ENCODE results near the gene F8. TPM values are rescaled to one million over a fixed set of nuclear protein-coding genes. Genes with fewer than 3 reads are reported as not detected.

The F8 gene
- total RNA-seq (2012; rRNA removed), result 3.9 and 4.3 TPM in 2 replicates

- Histone ChIP-seq H3K4me2 (ENCODE audit: low read length) (no peak within 1 kb of the TSS), H3K4me3 (ENCODE audit: low read length) (no peak within 1 kb of the TSS), H3K36me3 (ENCODE audit: insufficient read depth, low read length) (no peaks in the 10 kb centered on the region), H3K9ac (ENCODE audit: low read depth, low read length) (no peak within 1 kb of the TSS), H3K4me1 (ENCODE audit: control insufficient read depth, insufficient read depth, low read length) (no peaks in the 10 kb centered on the region), H3K9me3 (replicated peaks; ENCODE audit: low read length) (no peaks in the 10 kb centered on the region), H3K27me3 (ENCODE audit: control insufficient read depth, insufficient read depth, low read length) (no peaks in the 10 kb centered on the region)
Measured at GRCh38 chrX:155022585-155022984, at the start of gene F8. Gene F8, minus strand, starts transcription at chrX:155022723. Its CDS starts 171 bp downstream, at chrX:155022552.

- H3K4me3 ChIP-seq (ENCODE audit: low read length), result peak overlapping the region; percentile 78
- no peaks in the 10 kb centered on the region for H3K27me3 ChIP-seq (ENCODE audit: control insufficient read depth, insufficient read depth, low read length)
- H3K36me3 ChIP-seq (ENCODE audit: insufficient read depth, low read length), result peaks cover 8% of the 10 kb centered on the region
- H3K9me3 ChIP-seq (replicated peaks; ENCODE audit: low read length), result no peaks in the 10 kb centered on the region
- H3K4me2 ChIP-seq (ENCODE audit: low read length), result peak overlapping the region; percentile 84
- H3K4me1 ChIP-seq (ENCODE audit: control insufficient read depth, insufficient read depth, low read length), result peaks cover 14% of the 10 kb centered on the region
- peak overlapping the region; percentile 80 for H3K9ac ChIP-seq (ENCODE audit: low read depth, low read length)
Measured at GRCh38 chrX:155071694-155072280, 49.3 kb upstream of the F8 start.

GRCh38 chrX:155070975-155071693 is 48.6 kb upstream of the F8 start, which contains the start of the genes BRCC3, CMC4 and MTCP1:
Gene BRCC3, plus strand, starts transcription at chrX:155071508. Its CDS starts 20 bp downstream, at chrX:155071528.
Gene CMC4, minus strand, starts transcription at chrX:155071136. Its CDS starts 7,113 bp downstream, at chrX:155064023.
Gene MTCP1, minus strand, starts transcription at chrX:155071136. Its CDS starts 5,126 bp downstream, at chrX:155066010.
- no peaks in the 10 kb centered on the region for H3K27me3 ChIP-seq (ENCODE audit: control insufficient read depth, insufficient read depth, low read length)
- H3K4me2 ChIP-seq (ENCODE audit: low read length), result peak within 1 kb of the TSS; percentile 84
- peak within 1 kb of the TSS; percentile 90 for H3K9ac ChIP-seq (ENCODE audit: low read depth, low read length)
- peaks cover 8% of the 10 kb centered on the region for H3K36me3 ChIP-seq (ENCODE audit: insufficient read depth, low read length)
- peak within 1 kb of the TSS; percentile 78 for H3K4me3 ChIP-seq (ENCODE audit: low read length)
- H3K4me1 ChIP-seq (ENCODE audit: control insufficient read depth, insufficient read depth, low read length), result peaks cover 14% of the 10 kb centered on the region
- no peaks in the 10 kb centered on the region for H3K9me3 ChIP-seq (replicated peaks; ENCODE audit: low read length)

DNA sequence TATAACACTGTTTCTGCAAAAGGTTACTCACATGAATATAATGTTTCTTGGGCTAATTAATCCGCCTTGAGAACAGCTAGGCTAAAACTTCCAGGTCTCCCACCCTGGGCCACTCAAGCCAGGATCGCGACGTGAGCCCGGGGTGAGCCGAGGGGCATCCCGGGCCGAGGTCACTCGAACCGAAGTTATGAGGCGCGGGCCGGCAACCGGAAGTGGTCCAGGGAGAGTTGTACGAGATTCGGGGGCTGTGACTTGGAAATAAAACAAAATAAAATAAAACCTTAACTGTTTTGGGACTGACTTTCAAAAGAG is 48.1 kb upstream of the F8 start:
- Histone ChIP-seq H3K27me3 (ENCODE audit: control insufficient read depth, insufficient read depth, low read length) (no peaks in the 10 kb centered on the region), H3K36me3 (ENCODE audit: insufficient read depth, low read length) (peaks cover 7% of the 10 kb centered on the region), H3K4me1 (ENCODE audit: control insufficient read depth, insufficient read depth, low read length) (peaks cover 17% of the 10 kb centered on the region), H3K9me3 (replicated peaks; ENCODE audit: low read length) (no peaks in the 10 kb centered on the region), H3K9ac (ENCODE audit: low read depth, low read length) (peak overlapping the region; percentile 90), H3K4me3 (ENCODE audit: low read length) (peak overlapping the region; percentile 70), H3K4me2 (ENCODE audit: low read length) (peak overlapping the region; percentile 78)

DNA sequence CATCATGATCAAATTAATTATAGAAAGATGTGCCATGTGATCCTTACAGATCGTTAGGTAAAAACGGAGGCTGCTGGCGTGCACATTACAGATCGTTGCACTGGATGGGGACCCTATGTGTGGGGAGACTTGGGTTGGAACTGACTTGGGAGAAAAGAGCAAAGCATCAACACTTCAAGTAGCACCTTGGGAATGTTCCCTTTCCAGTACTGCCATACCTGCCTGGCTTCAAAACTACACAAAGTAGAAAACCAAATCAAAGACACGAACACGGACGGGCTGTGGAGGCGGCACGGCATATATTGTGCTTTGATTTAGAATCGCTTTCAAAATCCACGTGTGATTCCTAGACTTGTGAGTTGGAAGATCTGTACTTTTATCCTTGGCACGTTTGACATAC is 47.5 kb upstream of the F8 start:
- H3K36me3 ChIP-seq (ENCODE audit: insufficient read depth, low read length), result peaks cover 5% of the 10 kb centered on the region
- peak overlapping the region; percentile 70 for H3K4me3 ChIP-seq (ENCODE audit: low read length)
- peak overlapping the region; percentile 78 for H3K4me2 ChIP-seq (ENCODE audit: low read length)
- no peaks in the 10 kb centered on the region for H3K27me3 ChIP-seq (ENCODE audit: control insufficient read depth, insufficient read depth, low read length)
- H3K9ac ChIP-seq (ENCODE audit: low read depth, low read length), result peak overlapping the region; percentile 90
- peaks cover 23% of the 10 kb centered on the region for H3K4me1 ChIP-seq (ENCODE audit: control insufficient read depth, insufficient read depth, low read length)
- H3K9me3 ChIP-seq (replicated peaks; ENCODE audit: low read length), result no peaks in the 10 kb centered on the region

- H3K9ac ChIP-seq (ENCODE audit: low read depth, low read length), result peak overlapping the region; percentile 90
- peak overlapping the region; percentile 13 for H3K4me3 ChIP-seq (ENCODE audit: low read length)
Measured at GRCh38 chrX:155069414-155069813, 46.9 kb upstream of the F8 start.

GRCh38 chrX:155068165-155068564 is 45.6 kb upstream of the F8 start:
- no peak overlapping the region for H3K9ac ChIP-seq (ENCODE audit: low read depth, low read length)
- no peak overlapping the region for H3K4me3 ChIP-seq (ENCODE audit: low read length)
- H3K4me2 ChIP-seq (ENCODE audit: low read length), result peak overlapping the region; percentile 51
- H3K4me1 ChIP-seq (ENCODE audit: control insufficient read depth, insufficient read depth, low read length), result peaks cover 23% of the 10 kb centered on the region
- H3K9me3 ChIP-seq (replicated peaks; ENCODE audit: low read length), result no peaks in the 10 kb centered on the region
- no peaks in the 10 kb centered on the region for H3K27me3 ChIP-seq (ENCODE audit: control insufficient read depth, insufficient read depth, low read length)
- H3K36me3 ChIP-seq (ENCODE audit: insufficient read depth, low read length), result no peaks in the 10 kb centered on the region

More at GRCh38 chrX:155069414-155069813, 46.9 kb upstream of the F8 start:
- Histone ChIP-seq H3K9me3 (replicated peaks; ENCODE audit: low read length) (no peaks in the 10 kb centered on the region), H3K36me3 (ENCODE audit: insufficient read depth, low read length) (peaks cover 5% of the 10 kb centered on the region), H3K27me3 (ENCODE audit: control insufficient read depth, insufficient read depth, low read length) (no peaks in the 10 kb centered on the region), H3K4me1 (ENCODE audit: control insufficient read depth, insufficient read depth, low read length) (peaks cover 23% of the 10 kb centered on the region), H3K4me2 (ENCODE audit: low read length) (peak overlapping the region; percentile 78)

DNA sequence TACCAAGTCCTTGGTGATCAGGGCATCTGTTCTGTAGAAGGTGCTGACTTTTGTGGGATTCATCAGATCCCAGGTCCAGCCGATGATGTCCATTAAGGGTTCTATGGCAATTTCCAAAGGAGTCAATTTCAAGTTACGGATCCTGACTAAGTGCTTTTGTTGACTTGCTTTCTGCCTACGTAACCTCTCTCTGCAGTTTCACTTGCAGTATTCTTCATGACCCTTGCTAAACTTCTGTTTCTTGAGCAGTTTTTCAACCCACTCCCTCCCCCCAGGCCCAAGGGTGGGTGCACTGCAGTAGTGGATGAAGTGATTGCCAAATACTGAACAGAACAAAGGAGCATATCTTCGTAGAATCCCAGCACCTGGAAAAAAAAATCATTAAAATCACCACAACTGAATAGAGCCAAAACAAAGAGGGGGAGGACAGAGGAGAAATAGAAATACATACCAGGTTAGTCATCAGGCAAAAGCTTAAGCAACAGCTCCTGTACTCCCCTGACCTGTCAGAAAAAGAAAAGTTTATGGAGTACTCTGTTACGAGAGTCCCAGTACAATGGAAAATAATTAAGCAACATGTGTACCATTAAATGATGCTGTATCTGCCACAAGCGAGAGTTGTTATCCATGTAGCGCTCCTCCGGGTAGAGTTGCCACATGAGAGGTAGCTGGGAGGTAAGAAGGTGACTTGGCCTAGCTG is 42.7 kb upstream of the F8 start:
- Histone ChIP-seq H3K9ac (ENCODE audit: low read depth, low read length) (no peak overlapping the region), H3K36me3 (ENCODE audit: insufficient read depth, low read length) (no peaks in the 10 kb centered on the region), H3K27me3 (ENCODE audit: control insufficient read depth, insufficient read depth, low read length) (no peaks in the 10 kb centered on the region), H3K4me2 (ENCODE audit: low read length) (peak overlapping the region; percentile 23), H3K4me3 (ENCODE audit: low read length) (no peak overlapping the region), H3K9me3 (replicated peaks; ENCODE audit: low read length) (no peaks in the 10 kb centered on the region), H3K4me1 (ENCODE audit: control insufficient read depth, insufficient read depth, low read length) (peaks cover 23% of the 10 kb centered on the region)

DNA sequence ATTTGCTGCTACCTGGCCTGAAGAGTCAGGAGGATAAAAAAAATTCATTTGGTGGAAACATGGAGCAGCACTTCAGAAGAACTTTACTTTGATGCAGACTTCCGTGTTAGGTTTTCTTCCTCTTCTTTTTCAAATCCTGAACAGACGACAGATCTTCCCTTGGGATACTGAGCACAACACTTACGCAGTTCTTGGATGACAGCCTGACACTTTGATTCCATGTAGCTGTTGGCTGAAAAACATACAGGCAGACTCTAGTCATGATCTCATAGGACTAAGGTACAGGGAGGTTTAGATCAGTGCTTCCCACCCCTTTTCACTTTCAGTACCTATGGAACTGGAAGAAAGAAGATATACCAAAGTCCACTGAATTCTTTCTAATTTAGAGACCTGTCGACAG is 39.2 kb upstream of the F8 start:
- Histone ChIP-seq H3K4me1 (ENCODE audit: control insufficient read depth, insufficient read depth, low read length) (peaks cover 9% of the 10 kb centered on the region), H3K4me2 (ENCODE audit: low read length) (no peak overlapping the region), H3K9me3 (replicated peaks; ENCODE audit: low read length) (no peaks in the 10 kb centered on the region), H3K4me3 (ENCODE audit: low read length) (no peak overlapping the region), H3K27me3 (ENCODE audit: control insufficient read depth, insufficient read depth, low read length) (no peaks in the 10 kb centered on the region), H3K9ac (ENCODE audit: low read depth, low read length) (no peak overlapping the region), H3K36me3 (ENCODE audit: insufficient read depth, low read length) (no peaks in the 10 kb centered on the region)

DNA sequence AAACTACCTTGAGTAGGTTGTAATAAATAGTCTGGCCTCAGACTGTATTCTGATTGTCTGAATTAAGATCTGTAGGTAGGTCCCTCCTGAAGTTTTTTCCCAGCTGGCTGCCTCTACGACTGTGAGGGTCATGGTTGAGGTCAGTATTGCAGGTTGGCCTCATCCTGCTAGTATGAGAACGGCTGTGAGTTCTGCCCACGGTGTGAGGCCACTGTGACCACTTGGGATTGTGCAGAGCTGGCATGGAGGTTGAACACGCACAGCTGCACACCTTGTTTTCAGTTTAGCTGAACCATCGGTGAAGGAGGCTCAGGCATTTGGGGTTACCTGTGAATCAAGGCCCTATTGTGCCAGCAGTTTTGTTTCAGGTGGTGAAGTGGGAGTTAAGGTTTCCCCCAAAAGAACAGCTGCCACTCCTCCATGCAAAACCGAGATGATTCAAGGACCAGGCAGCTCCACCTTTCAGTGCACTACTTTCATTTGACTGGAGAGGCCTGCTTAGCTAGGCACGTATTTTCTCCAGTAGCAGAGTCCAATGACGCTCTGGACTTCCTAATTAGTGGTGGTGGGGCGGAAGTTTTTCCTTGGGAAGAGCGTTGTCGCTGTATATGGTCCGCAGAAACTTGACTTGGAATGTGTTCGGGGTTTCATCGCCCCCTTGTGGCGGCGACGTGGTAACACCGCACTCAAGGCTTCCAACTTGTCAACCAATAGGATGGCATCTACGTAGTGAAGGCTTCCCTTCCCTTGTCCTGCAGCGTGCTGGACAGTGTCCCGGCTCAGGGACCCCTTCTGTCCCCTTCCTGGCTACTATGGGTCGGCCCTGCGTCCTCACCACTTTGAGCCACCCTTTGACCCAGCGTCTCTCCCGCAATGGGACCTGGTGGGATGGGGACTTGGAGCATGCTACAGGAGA is 34.6 kb upstream of the F8 start:
- H3K27me3 ChIP-seq (ENCODE audit: control insufficient read depth, insufficient read depth, low read length), result no peaks in the 10 kb centered on the region
- peak overlapping the region; percentile 76 for H3K4me2 ChIP-seq (ENCODE audit: low read length)
- H3K9ac ChIP-seq (ENCODE audit: low read depth, low read length), result no peak overlapping the region
- peak overlapping the region; percentile 57 for H3K4me3 ChIP-seq (ENCODE audit: low read length)
- no peaks in the 10 kb centered on the region for H3K9me3 ChIP-seq (replicated peaks; ENCODE audit: low read length)
- no peaks in the 10 kb centered on the region for H3K4me1 ChIP-seq (ENCODE audit: control insufficient read depth, insufficient read depth, low read length)
- H3K36me3 ChIP-seq (ENCODE audit: insufficient read depth, low read length), result no peaks in the 10 kb centered on the region

- H3K27me3 ChIP-seq (ENCODE audit: control insufficient read depth, insufficient read depth, low read length), result no peaks in the 10 kb centered on the region
- no peaks in the 10 kb centered on the region for H3K9me3 ChIP-seq (replicated peaks; ENCODE audit: low read length)
- H3K9ac ChIP-seq (ENCODE audit: low read depth, low read length), result no peak overlapping the region
- H3K4me3 ChIP-seq (ENCODE audit: low read length), result no peak overlapping the region
- no peaks in the 10 kb centered on the region for H3K36me3 ChIP-seq (ENCODE audit: insufficient read depth, low read length)
- no peak overlapping the region for H3K4me2 ChIP-seq (ENCODE audit: low read length)
- no peaks in the 10 kb centered on the region for H3K4me1 ChIP-seq (ENCODE audit: control insufficient read depth, insufficient read depth, low read length)
Measured at GRCh38 chrX:155056471-155056870, 33.9 kb upstream of the F8 start.
